NCI-H526 (cell line): Measurements from ENCODE around the gene GRM1.

Source experiments
- DNase-seq, 2 experiments: peaks; one replicate each; lab custom pipeline; 2025; lab: John Stamatoyannopoulos, UW

The GRM1 gene

GRCh38 chr6:146028851-146029572 lies at the start of gene GRM1:
GRM1 (plus strand) TSS chr6:146029062; CDS start chr6:146029518, 456 bp downstream.
- DNase-seq, result no peak

- no peak for DNase-seq
Observed at GRCh38 chr6:146009338-146009737, 19.5 kb upstream of the GRM1 start.

DNA sequence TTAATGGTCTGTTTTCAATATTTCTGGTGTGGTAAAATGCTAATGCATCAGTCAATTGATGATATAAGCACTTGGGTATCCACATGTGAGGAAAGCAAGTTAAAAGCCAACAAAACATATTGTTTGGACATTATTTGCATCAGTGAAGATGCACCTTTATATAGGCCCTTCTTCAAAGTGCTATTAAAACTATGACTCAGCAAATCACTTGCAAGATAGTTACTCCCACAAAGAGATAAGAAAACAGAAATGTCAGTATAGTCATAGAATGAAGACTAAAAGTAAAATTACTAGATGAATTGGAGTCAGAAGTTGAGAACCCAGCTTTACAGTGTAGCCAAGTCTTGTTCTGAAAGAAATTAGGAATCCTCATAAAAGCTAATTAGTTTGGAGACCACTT lies 14.6 kb upstream of the GRM1 start:
- DNase-seq, result no peak

GRCh38 chr6:146017672-146018071 lies 11.2 kb upstream of the GRM1 start:
- no peak for DNase-seq

- no peak for DNase-seq
Observed at GRCh38 chr6:146026873-146027272, 2.0 kb upstream of the GRM1 start.

DNA sequence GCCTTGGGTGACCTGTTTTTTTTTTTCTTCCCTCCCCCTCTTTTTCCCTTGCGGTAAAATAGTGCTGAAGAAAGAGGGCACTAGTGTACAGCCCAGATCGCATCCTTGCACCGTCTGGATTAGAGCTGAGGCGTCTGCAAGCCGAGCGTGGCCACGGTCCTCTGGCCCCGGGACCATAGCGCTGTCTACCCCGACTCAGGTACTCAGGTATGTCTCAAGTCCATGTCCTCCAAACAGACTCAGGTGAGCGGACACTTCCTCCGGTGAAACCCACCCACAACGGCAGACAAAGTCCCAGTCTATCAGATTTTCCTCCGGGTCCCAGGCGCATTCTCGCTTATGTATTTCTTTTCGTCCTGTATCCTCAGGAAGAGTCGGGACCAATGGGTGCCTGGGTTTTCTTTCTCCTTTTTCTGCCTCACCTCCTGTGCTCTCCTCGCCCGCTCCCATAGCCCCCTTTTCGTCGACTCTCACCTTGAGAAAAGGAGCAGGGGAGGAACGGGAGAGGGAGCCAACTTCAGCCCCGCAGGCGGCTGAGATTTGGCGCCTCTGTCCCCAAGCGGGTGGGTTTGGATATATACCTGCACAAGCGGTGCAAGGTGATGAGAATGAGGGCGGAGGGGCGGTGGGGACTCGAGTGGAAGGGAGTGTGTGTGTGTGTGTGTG lies 1.1 kb upstream of the GRM1 start:
- peak in 1 of 2 experiments; percentile 45 for DNase-seq

DNA sequence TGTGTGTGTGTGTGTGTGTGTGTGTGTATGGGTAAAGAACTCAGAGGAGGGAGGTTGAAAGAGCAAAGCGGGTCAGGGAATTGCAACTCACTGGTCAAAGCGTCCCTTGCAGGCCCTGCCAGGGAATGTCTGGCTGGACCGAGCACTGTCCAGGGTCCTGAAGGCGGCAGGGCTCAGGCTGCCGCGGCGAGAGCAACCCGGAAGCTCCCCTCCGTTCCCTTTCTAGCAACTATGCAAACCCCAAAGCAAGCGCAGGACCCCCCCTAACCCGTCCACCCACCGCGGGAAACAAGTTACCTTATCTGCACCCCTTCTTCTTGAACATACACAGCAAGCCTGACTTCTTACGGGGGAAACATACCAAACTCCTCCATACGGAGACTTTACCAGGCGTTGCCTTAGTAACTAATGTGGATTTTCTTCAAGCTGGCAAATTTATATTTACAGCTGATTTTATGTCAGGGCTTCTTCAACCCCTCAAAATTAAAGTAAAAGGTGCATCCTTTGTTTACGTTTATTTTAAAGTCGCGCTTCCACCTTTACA lies 538 bp upstream of the GRM1 start:
- no peak for DNase-seq

DNA sequence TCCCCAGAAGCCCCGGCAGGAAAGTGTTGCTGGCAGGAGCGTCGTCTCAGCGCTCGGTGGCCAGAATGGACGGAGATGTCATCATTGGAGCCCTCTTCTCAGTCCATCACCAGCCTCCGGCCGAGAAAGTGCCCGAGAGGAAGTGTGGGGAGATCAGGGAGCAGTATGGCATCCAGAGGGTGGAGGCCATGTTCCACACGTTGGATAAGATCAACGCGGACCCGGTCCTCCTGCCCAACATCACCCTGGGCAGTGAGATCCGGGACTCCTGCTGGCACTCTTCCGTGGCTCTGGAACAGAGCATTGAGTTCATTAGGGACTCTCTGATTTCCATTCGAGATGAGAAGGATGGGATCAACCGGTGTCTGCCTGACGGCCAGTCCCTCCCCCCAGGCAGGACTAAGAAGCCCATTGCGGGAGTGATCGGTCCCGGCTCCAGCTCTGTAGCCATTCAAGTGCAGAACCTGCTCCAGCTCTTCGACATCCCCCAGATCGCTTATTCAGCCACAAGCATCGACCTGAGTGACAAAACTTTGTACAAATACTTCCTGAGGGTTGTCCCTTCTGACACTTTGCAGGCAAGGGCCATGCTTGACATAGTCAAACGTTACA lies 817 bp downstream of the GRM1 start:
- DNase-seq, result no peak

DNA sequence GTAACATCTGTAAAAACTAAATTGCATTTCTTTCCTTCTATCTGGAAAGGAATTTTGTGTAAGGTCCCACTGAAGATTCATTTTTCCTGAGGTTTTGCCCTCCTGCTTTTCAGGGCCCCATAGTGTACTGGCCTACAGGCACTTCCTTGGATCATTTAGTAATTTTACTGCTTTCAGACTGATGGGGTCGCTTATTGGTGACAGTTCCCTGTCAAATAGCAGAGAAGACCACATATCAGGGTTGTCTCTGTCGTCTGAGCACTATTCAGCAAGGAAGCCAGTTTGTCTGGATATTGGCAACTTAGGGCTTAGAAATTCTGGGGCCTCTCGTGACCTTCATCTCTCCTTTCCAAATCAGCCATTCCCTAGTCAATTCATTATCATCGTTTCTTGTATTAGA lies 3.5 kb downstream of the GRM1 start:
- no peak for DNase-seq

DNA sequence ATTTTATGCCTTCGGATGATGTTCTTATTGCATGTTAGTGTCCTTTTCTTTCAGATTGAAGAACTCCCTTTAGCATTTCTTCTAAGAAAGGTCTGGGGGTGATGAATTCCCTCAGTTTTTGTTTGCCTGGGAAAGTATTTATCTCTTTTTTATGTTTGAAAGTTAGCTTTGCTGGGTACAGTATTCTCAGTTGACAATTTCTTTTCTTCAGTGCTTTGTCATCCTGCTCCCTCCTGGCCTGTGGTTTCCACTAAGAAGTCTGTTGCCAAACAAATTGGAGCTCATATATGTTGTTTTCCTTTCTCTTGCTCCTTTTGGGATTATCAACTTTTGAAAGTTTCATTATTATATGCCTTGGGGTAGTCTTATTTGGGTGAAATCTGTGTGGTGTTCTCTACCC lies 11.5 kb downstream of the GRM1 start:
- DNase-seq, result no peak

GRCh38 chr6:146041282-146041681 lies 12.4 kb downstream of the GRM1 start:
- DNase-seq, result peak in 1 of 2 experiments; percentile 45

- DNase-seq, result no peak
Observed at GRCh38 chr6:146047371-146047770, 18.5 kb downstream of the GRM1 start.

DNA sequence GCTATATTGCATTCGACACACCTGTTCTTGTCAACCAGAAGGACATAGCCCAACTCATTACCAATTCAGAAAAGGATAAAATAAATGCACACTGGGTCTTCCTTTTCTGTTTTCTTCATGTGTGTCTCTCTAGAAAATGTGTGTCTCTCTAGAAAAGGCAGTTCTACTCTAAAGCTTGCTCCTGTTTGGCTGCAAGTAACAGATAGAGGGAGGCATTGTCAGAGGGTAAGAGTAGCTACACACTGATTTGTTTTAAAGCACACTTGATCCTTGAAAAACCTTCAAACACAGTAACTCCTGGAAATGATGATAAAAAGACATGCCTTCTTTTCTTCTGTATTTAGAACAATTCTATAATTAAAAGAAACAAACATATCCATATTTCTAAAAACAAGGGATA lies 21.3 kb downstream of the GRM1 start:
- DNase-seq, result no peak

DNA sequence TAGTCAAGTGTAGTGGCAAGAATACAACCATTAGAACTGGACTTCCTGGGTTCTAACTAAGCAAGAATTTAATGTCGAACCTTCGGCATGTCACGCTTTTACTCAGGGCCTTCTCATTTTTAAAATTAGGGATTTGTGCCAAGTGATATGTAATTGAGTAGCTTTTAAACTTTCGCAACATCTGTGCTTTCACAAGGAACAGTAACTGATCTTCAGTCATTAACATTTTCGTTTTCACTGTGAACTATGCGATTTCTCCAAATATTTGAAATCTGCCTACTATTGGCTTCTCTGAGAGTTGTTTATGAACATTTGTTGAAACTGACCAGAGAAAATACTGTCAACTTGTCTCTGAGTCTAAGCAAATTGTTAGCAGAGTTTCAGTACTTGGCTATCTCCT lies 27.6 kb downstream of the GRM1 start:
- no peak for DNase-seq

DNA sequence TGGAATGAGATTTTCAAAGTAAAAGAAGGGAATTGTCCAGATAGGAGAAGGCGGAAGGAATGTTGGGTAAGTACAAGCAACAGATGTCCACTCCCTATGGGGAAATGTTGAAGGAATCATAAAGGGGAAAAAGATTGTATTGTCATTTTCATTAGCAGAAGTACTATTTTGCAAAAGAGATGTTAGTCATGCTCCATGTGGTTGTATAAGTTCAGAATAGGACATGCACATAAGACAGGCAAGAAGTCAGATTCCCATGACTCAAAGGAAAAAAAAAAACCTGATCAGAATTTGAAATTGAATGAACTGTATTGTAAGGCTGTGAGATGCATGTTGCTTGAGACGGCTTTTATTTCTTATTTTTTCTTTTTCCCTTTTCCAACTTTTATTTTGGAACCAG lies 36.8 kb downstream of the GRM1 start:
- no peak for DNase-seq

DNA sequence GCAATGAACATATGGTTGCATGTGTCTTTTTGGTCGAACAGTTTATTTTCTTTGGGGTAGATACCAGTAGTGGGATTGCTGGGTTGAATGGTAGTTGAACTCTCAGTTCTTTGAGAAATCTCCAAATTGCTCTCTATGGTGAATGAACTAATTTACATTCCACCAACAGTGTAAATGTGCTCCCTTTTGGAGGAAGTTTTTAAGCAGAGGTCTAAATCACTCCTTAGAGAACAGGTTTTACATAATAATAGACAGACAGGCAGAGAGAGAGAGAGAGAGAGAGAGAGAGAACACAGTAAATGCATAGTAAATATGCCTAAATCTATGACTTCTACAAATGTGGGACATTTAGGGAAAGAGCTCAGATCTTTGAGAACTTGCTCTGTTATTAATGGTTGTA lies 37.6 kb downstream of the GRM1 start:
- no peak for DNase-seq

DNA sequence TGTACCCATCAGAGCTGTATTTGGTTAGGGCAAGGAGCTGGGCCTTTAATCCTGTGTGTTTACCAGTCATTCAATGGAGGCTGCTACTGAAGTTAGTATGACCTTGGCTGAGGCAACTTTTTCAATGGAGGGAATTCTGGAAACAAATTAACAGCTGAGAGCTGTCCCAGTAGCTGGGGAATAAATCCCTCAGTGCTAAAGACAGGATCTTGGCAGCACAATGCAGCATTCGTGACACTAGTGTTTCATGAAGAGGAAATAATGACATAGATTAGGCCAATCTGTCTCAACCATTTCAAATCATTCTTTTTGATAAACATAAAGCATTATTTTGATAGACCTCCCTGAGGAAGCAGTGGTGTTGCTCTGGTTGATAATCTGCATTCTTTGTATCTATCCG lies 42.9 kb downstream of the GRM1 start:
- no peak for DNase-seq

- DNase-seq, result no peak
Observed at GRCh38 chr6:146077992-146078391, 49.1 kb downstream of the GRM1 start.

GRCh38 chr6:146087386-146087785 lies 58.5 kb downstream of the GRM1 start:
- no peak for DNase-seq

GRCh38 chr6:146090474-146090873 lies 61.6 kb downstream of the GRM1 start:
- DNase-seq, result no peak

DNA sequence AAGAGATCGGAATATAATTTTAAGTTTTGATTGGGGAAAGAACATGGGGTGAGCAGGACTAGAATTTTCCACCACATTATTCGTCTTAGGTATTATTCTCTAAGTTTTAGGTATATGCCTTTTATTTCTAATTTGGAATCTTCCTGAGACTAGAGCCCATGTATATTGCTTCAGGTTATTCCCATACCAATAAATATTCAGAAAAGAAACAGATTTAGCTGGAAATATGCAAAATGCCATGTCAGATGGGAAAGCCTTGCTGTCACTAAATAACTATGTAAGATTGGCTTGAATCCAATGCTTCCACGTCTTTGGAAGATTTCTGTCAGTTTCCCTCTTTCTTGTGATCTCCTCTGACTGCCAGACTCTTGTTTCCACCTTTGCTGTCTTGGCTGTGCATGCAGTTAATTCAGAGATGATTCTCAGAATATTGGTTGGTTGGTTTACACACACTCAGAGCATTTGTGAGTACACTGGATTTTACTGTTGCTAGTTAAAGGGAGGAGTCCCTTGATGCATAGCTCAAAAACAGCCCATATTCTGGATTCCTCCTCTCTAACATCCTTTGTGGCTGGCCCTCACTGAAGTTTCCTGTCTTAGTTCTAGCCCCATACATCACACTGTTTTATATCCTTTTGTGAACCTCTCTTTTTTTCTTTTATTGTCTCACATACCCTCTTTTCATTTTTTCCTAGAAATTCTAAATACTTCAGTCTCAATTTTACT lies 64.3 kb downstream of the GRM1 start:
- no peak for DNase-seq

DNA sequence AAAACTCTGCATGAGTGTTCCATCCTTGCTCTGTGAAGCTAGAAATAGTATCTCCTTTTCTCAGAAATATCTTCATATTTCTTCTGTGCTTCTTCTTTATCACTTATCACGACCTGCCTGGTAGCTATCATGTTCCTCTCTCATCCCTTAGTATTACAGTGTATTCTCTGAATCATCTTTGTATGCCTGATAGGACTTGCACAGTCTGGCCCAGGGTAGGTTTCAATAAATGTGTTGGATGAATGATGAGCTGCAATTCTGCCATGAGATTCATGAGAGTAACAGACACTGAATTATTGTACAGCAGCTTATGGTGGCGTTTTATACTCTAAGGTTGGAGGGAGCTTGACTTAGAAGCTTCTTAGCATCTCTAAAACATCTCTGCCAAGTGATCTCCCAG lies 66.6 kb downstream of the GRM1 start:
- no peak for DNase-seq
